Daoy (cell line): ENCODE results near the gene RNF144B. TPM values are rescaled to one million over a fixed set of nuclear protein-coding genes. Genes with fewer than 3 reads are reported as not detected.
"Not testable (repeated sequence)": the region's sequence is repeated elsewhere in the genome, so short reads cannot be mapped to it uniquely, and the experiment has no call there.

Experiments
- DNase-seq: peaks from one replicate; pipeline ENCODE4 v3.0.0-alpha.2; 2015; ENCODE audit warnings: low read depth
- total RNA-seq: library from RNA; depleted of rRNA; stranded (reverse); fragments of >200 nt; shearing (Covaris generic); gene quantifications from 2 replicates; pipeline ENCODE4 v1.2.3, GENCODE V29; 2014

RNF144B gene
- total RNA-seq, 1 experiment from 2014 or later, result 2.3 TPM

DNA sequence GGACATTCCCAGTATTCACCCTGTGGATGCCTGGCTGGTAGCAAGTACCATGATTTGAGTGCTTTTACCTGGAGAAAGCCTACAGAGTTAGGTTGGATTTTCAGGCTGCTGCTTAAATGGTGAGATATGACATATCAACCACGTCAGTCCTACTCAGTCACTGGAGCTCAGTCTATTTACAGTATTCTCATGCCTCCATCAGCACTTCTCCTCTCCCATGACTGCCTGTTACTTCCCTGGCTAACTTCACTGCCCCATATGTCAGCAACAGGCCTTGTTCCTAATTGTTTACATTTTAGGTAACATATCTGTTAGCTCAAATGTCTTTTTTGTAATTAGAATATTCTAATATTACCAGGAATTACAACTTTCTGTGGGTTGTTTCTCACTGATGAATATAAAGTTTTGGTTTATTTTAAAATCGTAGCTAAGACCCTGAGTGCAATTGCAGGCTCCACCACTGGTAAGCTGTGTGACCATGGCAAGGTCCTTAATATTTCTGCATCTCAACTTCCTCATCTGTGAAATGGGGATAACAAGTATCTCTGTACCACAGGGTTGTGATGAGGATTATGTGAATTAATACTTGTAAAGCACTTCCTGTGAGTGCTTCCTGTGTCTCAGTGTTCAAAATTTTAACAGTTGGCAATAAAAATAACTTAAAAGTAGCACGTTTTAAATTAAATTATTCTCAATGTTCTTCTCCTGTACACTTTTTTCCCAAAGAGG lies 54.3 kb downstream of the RNF144B start:
- DNase-seq, result no peak

DNA sequence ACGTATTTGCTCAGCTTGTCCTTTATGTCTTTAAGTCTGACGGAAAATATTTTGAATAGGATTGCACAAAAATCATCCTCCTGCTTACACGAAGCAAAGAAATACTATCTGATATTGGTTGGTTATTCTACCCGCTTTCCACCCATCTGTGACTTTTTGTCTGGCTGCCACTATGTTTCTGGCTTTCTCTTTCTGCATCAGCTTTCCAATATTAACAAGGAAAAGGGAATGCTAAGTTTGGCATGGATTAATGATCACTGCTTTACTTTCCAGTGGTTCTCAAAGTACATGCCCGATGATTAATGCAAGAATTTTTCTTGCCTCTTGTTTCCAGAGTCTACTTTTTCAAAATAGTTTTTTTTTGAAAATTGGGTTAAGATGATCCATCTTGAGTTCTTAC lies 57.0 kb downstream of the RNF144B start:
- DNase-seq, result no peak

DNA sequence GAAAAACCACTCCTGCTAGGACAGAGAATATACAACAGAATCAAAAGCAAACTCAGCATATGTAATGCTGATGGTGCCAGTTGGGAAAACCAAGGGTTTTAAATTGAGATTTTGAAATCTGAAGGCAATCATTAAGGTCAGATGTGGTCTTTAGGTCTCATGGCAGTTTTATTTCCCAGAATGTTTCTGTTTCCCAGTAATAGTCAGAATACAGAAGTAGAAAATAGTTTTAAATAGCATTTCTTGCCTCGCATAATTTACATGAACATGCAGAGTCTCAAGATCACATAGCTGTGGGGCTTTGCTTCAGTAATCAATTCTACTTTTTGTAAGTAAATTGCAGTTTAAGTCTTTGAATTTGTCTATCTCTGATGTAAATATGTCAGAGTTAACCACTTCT lies 58.1 kb downstream of the RNF144B start:
- no peak for DNase-seq

DNA sequence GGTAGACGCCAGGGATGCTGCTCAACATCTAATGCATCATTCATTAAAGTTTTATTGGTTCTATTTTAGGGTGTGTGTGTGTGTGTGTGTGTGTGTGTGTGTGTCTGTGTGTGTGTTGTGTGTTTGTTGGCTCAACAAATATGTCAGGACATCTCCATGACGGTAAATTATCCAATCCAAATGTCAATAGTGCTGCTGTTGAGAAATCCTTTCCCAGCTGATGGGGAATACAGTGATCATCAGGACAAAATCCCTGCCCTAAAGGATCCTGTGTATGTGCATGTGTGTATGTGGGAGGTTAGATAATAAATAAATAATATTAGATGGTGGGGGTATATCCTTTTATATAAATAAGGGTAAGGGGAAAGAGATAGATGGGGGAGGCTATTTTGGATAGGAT lies 59.6 kb downstream of the RNF144B start:
- no peak for DNase-seq

DNA sequence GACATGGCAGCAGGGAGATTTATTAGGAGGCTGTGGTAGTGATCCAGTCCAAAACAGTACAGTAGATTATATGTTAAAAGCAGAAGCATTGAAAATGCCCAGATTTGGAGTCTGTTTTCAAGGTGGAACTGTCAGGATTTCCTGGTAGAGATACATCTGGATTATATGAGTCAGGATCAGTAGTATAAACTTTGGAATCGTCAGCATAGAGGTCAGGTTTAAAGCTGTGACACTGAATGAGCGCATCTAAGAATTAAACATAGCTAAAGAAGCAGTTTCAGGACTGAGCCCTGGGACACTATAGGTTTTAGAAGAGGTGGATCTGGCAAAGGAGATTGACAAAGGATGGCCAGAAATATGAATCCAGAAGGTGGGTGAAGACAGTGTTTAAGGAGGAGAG lies 60.4 kb downstream of the RNF144B start:
- DNase-seq, result no peak

DNA sequence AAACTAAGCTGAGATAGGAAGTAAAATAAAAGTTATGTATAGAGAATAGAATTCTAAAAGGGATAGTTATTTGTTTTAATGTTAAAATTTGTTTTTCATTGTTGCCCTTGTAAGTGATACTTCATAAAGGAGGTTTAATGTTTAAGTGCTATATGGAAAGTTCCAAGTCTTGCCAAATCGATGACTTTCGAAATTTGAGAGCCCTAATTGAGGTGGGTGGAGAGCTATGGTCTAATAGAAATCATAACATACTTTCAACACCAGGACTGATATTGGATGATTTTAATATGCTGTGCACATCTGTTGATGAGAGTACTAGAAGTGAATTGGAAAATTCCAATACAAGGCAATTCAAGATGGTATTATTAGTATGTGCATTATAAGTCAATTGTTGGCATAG lies 64.6 kb downstream of the RNF144B start:
- no peak for DNase-seq

DNA sequence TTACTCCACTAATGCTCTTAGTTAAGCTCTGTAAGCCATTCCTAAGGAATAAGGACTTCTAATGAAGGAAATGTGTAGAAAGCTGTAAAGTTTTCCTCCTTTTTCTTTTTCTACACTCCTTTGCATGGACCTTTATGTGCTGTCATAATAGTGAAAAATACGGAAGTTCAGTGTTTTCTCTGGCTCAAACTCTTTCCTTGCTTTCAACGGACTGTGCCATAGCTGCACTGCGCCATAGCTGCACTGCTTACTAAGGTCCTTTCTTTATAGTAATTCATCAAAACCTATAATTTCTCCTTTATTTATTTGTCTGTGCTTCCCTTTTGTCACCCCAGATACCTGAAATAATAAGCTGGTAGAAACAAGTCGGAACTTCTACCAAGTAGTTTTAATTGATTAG lies 67.3 kb downstream of the RNF144B start:
- no peak for DNase-seq

DNA sequence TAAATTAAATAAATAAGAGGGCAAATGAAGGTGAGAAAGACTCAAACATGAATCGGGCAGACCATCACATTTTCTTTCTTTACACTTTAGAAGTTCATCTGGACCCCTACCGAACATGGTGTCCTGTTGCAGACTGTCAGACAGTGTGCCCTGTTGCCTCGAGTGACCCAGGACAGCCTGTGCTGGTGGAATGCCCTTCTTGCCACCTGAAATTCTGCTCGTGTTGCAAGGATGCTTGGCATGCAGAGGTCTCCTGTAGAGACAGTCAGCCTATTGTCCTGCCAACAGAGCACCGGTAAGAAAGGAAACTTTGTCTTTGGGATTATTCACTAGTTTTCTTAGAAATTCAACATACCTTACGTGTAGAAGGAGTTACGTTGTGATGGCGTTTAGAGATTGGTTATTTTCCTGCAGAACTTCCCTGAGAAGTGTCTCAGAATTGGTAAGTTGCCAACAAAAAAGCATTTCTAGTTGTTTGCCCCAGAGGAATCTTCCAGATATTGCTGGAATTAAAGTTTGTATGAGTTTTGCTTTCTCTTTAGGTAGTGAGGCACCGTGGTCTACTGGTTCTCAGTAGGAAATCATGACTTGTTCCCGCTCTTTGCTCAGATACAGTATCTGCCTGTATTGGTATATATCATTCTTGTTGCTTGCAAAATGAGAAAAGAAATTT lies 70.1 kb downstream of the RNF144B start:
- no peak for DNase-seq

DNA sequence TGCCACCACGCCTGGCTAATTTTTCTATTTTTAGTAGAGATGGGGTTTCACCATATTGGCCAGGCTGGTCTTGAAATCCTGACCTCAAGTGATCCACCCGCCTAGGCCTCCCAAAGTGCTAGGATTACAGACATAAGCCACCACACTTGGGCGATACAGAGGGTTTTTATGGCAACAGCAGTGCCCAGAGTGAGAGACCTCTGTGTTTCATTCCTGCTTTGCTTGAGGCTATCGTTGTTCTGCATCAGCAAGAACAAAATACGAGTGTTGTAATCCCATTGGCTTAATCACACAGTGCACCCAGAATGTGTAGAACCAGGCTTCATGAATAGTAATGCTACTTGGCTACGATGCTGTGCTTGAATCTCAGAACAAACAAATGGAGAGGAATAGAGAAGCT lies 70.9 kb downstream of the RNF144B start:
- DNase-seq, result not testable (repeated sequence)

DNA sequence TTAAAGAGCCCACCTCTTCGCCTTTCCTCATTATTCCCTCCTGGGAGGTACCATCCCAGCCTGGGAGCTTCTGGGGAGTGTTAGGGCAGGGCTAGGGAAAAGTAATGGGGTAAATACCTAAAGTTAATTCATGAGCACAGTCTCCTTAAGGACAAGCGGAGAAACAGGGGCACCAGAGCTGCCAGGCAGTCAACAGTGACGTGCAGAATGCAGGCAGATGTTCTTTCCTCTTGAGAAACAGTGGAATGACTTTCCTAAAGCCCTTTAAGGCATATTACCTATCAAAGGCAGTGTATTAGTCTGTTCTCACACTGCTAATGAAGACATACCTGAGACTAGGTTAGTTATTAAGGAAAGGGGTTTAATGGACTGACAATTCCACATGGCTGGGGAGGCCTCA lies 76.3 kb downstream of the RNF144B start:
- DNase-seq, result no peak

DNA sequence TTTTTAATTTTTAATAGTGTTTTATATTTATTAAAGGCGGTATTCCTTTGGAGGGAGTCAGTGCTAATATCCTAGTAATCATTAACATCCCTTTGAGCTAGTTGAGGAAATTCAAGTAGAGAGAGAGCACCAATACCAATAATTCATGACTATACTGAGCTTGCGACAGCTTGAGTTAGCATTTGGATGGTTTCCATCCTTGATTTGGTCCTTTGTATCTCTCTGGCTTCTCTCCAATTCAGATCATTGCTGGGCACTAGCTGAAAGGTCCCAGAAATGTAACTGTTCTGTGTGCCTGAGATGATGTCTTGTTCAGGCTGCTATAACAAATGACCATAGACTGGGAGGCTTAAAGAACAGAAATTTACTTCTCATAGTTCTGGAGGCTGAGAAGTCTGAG lies 77.0 kb downstream of the RNF144B start:
- DNase-seq, result no peak

DNA sequence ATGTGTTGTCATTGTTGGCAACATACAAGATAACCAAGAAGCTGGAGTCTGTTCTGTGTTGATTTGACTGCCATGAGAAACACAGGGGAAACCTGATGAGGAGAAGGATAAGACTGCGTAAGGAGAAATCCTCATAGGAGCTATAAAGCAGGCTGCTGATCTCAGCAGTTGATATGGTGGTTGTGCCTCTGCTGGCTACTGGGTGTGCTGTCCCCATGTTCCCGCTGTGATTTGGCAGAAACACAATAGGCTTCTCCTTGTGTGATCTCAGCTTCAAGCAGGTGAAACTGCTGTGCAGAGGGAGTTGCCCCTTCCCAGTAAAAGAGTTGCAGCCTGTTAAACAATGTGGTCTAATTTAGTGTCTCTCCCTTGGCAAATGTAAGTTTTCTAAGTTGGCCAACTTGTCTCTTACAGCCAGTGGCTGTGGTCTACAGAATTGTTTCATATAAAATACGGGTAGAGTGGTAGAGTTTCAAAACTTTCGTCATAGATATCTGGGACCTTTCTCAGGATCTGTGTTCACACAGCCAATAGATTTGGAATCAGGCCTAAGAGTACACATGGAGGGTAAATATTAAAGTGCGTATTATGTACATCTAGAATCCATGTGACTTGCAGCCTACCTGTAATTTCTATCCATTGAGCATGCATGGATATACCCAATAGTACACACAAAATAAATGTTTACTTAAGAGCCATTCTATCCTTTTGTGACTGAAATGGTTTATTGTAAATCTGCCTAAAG lies 78.4 kb downstream of the RNF144B start:
- no peak for DNase-seq

DNA sequence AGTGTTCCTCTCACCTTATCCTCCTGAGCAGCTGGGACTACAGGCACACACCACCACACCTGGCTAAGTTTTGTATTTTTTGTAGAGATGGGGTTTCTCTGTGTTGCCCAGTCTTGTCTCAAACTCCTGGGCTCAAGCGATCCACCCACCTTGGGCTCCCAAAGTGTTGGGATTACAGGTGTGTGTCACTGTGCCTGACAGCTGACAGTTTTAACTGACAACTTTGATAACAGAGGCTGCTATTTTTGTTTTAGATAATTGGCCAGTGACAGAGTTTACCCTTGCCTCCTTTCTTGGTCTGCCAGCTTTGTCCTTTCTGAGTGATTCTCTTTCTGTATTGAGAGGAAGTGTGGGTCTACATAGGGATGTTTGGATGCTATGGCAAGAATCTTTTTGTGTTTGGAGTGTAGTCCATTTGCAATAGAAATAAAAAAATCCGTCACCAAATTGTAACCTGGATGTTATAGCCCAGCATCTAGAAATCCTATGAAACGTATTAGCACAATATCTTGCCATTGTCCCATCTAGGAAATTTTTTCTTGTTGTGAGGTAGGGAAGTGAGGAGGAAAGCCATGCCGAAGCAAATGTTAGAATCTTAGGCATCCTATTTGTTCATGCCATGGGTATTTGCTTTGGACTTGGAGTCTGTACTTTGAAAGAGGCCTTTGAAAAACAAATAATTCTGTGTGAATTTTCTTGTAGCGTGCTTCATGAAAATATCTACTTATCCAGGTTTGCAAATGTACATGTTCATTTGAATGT lies 80.8 kb downstream of the RNF144B start:
- no peak for DNase-seq

DNA sequence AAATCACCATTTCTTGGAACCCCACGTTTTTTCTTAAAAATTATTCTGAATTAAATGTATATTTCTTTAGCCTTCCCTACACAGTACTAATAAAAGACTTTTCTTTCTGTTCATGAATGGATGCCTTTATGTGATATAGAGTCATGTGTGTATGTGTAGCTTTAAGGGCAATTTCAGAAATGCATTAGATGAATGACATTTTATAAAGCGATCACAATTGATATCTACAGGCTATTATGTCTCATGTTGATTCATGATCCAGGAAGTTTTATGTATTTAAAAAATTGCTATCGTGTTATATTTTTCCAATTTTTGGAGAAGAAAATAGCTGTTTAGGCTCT lies 81.3 kb downstream of the RNF144B start:
- no peak for DNase-seq

DNA sequence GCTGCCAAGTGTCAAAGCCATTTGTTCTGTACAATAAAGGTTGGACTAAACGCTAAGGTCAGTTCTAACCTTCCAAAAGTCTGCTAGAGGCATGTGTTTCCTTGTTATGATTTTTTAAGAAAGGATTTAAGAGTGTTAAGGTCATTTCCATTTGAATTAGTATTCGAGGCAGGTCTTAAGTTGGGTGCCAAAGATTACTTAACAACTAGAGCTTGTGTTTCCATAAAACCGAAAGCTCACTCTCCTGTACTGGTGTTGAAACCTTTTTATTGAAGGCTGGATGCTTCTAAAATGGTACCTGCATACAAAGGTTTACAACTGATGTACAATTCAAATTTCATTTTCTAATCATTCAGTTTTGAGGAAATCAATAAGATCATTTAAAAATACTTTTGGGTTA lies 82.4 kb downstream of the RNF144B start:
- DNase-seq, result no peak

DNA sequence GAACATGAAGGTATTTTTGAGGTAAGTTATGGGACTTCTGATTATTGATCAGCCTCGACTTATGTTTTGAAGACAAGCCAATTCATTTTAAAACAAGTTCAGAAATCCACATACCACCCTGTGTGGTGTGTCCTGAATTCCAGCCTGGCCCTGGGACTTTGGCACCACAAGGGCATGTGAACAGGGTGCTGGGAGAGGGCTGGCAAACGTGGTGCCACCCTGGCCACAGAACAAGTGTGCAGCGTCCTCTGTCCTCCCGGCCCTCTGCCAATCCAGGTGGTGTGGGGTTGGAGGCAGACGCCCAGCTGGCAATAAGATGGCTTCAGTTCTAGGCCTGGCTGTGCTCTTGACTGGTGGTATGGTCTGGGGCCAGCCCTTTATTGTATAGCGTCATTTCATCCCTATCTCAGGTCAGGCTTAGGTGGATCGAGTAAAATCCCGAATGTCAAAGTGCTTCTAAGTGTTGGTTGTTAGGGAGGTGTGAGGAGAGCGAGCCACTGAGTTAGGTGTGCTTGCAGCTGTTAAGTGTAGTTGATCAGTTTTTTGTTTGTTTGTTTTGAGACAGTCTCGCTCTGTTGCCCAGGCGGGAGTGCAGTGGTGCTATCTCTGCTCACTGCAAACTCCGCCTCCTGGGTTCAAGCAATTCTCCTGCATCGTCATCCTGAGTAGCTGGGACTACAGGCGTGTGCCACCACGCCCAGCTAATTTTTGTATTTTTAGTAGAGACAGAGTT lies 84.2 kb downstream of the RNF144B start:
- DNase-seq, result no peak

DNA sequence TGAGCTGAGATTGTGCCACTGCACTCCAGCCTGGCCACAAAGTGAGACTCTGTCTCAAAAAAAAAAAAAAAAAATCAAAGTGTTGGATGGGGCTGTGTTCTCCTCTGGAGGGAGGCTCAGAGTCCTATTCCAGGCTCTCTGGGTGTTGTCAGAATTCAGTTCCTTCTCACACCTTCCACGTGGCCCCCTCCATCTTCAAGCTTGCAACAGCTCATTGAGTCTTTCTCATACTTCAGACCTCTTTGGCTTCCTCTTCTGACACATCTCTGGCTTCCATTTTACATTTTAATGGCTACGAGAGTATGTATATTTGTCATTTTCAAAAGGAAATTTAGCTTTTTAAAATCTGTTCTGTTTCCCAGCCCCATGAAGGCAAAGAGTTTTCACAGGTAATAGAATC lies 85.8 kb downstream of the RNF144B start:
- no peak for DNase-seq

DNA sequence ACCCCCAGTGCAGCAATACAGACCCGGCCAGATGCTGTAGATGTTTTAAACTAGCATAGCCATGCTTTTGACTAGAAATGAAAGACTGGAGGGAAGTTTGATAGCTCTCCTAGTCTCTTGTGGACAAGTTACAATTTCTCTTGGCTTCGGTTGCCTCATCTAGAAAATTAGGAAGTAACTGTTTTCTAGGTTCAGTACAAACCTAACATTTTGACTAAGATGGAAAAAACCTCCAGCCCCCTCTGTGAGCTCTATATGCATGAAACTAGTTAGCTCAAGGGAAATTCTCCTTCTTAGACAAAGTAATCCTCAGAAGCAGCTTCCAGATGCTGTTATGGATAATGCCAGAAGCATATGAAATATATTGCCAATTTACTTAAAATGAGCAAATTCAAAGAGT lies 86.6 kb downstream of the RNF144B start:
- no peak for DNase-seq

DNA sequence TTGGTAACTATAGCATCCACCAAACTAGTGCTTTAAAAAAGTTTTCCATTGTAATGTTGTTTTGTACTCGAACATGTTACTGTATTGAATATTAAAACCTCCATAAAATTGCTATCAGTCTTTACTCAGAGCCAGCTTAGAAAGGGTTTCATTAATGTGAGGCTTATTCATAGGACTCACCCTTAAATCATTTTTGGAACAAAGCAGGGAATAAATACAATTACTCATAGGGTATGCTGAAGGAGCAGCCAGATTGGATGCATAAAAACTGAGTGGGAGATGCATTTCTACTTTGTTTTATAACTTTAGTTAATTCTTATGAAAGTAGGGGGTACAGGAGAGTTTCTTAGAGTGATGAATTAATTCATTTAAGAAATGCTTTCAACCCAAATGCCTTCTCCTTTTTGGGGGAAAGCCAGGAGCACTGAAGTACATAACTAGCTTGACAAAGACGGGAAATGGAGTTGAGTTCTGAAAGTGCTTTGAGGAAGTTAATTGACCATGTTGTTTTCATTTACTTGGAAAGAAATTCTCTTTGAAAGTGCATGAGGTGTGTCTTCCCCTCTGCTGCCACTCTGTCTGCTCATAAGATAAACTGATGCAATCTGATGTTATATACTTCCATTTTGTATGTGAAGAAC lies 90.3 kb downstream of the RNF144B start:
- no peak for DNase-seq

DNA sequence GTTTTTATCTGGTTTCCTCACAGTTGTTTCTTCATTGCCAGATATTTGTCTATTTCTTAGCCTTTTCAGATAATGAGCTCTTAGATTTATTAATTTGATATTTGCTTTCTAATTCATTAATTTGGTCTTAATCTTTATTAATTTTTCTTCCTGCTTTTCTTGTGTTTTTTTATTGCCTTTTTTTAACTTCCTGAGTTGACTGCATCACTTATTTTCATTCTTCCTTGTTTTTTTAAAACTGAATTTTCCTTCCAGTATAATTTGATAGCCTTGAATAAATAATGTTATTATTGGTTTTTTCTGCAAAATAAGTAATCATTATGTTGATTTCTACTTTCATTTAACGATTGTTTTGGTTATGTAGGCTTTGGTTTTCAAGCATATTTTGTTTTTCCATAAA lies 91.5 kb downstream of the RNF144B start:
- no peak for DNase-seq

DNA sequence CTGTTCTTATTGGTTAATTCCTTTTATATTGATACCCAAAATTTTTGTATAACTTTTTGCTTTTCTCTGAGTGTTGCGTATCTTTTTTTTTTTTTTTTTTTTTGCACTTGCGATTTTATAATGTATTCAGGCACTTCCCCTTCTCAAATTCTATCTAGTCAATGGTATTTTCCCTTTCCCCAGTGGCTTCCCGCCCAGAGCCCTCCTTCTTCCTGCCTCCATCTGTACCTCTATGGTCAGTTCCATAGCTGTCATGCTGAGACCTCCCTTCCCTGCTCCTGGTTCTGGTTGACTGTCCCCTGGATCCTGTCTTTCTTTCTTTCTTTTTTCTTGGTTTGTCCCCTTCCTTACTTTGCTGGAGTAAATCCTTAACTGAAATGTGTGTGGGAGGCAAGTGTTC lies 94.7 kb downstream of the RNF144B start:
- no peak for DNase-seq
